ENCODE results near the gene AP4M1.

Gene AP4M1

DNA sequence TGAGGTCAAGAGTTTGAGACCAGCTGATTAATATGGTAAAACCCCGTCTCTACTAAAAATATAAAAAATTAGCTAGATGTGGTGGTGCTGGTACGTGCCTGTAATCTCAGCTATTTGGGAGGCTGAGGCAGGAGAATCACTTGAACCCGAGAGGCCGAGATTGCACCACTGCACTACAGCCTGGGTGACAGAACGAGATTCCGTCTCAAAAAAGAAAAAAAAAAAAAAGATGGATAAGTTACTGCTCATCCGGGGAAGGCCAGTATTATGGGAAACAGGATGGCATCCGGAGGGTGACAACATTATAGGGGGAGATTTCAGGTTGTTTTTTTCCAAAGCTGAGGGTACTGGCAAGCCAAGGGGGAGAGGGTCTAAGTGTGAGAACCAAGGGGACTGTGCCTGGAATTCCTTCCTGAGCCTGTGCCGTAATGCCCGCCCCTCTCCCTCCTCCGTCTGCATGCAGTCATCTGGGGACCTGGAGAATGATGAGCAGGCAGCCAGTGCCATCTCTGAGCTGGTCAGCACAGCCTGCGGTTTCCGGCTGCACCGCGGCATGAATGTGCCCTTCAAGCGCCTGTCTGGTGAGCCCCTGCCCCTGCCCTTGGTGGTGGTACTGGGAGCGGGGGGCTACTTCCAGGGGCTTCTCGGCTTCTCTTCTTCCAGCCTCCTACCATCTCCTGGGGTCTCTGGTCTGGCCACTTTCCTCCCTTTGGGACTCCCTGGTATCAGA is 51.7 kb downstream of the AP4M1 start:
- no peaks in the 10 kb centered on the region for H3K9me3 Mint-ChIP-seq
- H3K4me1 Mint-ChIP-seq (ENCODE audit: low read depth) = peaks cover 69% of the 10 kb centered on the region
- H3K27ac Mint-ChIP-seq = peak overlapping the region; percentile 29
- H3K27me3 Mint-ChIP-seq = no peaks in the 10 kb centered on the region
- peaks cover 44% of the 10 kb centered on the region for H3K36me3 Mint-ChIP-seq (ENCODE audit: low read depth)
- no peak overlapping the region for H3K4me3 Mint-ChIP-seq

DNA sequence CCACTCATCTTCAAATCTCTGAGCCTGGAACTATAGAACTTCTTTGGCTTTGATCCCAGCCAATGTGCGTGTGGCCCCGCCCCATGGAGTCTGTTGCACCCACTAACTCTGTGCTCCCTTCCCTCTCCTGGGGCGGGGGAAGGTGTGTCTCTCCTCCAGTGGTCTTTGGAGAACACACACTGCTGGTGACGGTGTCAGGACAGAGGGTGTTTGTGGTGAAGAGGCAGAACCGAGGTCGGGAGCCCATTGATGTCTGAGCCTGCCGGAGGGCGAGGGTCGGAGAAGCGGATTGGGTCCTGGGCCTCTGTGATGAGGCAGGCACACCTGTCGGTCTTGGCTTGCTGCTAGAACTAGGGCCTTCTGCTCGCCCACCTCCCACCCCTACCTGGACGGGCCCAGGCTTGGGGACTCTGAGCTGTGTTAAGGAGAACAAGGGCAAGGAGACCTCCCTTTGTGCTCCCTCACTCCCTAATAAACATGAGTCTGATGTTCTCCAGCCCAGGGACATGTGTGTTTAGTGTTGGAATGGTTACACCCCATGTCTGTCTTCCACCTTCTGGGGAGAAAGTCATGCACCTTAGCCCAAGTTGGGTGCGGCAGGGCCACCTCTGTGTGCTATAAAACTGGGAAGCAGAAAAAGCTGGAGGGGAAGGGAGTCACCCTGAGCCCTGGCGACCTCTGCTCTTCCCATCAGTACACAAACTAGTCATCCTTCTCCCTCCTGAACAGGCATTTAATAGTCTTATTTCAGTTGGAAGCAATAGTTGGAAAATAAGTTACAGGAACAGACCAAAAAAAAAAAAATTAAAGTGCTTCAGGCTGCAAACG is 52.5 kb downstream of the AP4M1 start:
- Mint-ChIP-seq H3K27me3 (no peaks in the 10 kb centered on the region), H3K27ac (peak overlapping the region; percentile 29), H3K9me3 (no peaks in the 10 kb centered on the region), H3K4me1 (ENCODE audit: low read depth) (peaks cover 64% of the 10 kb centered on the region), H3K4me3 (no peak overlapping the region), H3K36me3 (ENCODE audit: low read depth) (peaks cover 44% of the 10 kb centered on the region)

DNA sequence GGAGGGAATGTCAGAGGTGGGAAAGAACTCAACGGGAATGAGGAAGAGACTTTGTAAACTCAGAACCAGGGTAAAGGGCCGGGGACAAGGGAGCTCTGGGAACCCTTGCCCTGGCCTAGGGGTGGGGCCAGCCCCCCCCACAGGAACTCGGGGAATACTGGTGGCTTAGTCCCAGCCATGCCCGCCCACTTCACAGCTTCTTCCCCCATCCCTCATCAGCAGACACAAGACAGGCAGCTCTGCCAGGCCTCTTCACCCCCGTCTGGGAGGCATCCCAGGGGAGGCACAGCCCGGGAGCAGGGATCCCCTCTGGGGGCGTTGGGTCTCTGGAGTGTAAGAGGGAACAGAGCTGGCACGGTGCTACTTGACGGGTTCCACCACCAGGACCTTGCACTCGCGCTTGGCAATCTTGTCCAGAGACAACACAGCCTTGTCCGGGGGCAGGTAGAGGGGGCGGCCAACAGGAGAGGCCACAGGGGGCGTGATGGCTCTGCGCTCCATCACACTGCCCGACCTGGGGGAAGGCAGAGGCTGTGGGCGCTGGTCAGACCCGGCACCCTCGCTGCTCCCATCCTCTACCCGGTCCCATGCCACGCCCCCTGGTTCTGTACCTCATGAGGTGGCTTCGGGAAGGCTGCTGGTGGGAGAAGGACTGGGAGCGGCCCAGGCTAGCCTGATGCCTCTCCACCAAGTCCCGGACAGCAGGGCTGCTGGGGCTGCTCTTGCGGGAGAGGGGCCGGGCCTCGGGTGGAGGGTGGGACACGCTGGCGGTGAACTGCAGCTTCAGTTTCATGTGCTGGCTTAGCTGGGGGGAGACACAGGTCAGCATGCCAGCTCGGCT is 53.4 kb downstream of the AP4M1 start:
- Mint-ChIP-seq H3K27ac (peak overlapping the region; percentile 28), H3K4me1 (ENCODE audit: low read depth) (peaks cover 65% of the 10 kb centered on the region), H3K4me3 (no peak overlapping the region), H3K9me3 (no peaks in the 10 kb centered on the region), H3K36me3 (ENCODE audit: low read depth) (peaks cover 44% of the 10 kb centered on the region), H3K27me3 (no peaks in the 10 kb centered on the region)

DNA sequence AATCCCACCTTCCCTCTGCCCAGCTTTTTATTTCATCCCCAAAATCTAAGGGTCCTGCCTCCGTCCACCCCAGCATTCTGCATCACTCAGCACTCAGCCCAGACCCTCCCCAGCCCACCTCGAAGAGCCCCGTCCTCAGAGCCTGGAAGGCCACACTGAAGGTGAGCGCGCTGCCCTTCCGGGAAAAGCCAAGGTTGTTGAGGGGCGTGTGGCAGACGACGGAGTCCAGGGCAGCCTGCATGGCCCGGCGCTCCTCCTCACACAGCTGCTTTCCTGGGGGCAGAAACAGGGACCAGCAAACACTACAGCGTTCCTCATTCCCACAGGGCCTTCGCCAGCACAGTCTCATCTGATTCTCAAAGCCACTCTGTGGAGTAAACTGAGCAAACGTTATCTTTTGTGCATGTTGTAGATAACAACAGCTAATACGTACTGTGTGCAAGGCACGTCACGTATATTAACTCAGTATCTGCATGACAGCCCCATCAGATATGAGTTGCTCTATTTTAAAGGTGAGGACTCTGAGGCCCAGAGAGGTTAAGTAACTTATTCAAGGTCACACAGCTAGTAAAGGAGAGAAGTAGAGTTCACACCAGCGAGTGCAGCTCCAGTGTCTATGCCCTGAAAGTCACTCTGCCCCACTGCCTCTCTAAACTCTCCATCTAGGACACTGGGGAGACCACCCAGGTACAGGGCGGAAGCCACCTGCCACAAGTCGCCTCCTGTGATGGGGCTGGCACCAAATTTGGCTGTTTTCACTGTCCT is 54.3 kb downstream of the AP4M1 start:
- peak overlapping the region; percentile 26 for H3K27ac Mint-ChIP-seq
- peaks cover 56% of the 10 kb centered on the region for H3K4me1 Mint-ChIP-seq (ENCODE audit: low read depth)
- H3K9me3 Mint-ChIP-seq = no peaks in the 10 kb centered on the region
- peaks cover 38% of the 10 kb centered on the region for H3K36me3 Mint-ChIP-seq (ENCODE audit: low read depth)
- no peaks in the 10 kb centered on the region for H3K27me3 Mint-ChIP-seq
- H3K4me3 Mint-ChIP-seq = peak overlapping the region; percentile 84

DNA sequence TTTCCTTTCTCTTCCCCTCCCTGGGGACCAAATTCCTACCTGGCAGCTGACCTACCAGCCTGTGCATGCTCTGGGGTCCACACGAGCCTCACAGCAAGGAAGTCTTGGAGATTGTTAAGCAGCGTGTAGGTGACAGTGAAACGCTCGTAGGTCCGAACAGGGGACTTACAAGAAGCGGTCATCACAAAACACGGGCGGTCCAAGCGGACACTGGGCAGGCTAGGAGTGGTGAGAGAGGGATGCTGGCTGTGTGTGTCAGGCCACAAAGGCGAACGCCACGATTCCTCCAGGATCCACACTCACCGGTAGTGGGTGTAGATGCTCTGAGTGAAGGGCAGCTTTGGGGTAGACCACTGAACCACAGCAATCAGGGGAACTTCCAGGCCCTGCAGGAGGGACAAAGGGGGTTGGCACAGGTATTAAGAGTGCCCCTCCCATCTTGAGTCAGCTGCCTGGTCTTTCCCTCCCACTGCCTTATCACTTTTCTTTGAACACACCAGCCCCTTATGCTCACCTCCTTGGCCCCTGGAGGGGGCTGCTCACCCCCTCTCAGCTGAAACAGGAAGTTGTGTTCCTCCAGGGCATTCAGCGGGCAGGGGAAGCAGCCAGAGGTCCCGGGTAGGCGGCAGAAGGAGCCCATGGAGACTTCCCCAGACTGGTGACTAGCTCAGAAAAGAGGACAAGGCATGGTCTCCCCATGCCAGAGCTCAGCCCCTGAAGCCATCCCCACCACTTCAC is 55.1 kb downstream of the AP4M1 start:
- H3K36me3 Mint-ChIP-seq (ENCODE audit: low read depth) = peaks cover 38% of the 10 kb centered on the region
- H3K27me3 Mint-ChIP-seq = no peaks in the 10 kb centered on the region
- H3K4me3 Mint-ChIP-seq = peak overlapping the region; percentile 84
- H3K9me3 Mint-ChIP-seq = no peaks in the 10 kb centered on the region
- peaks cover 53% of the 10 kb centered on the region for H3K4me1 Mint-ChIP-seq (ENCODE audit: low read depth)
- H3K27ac Mint-ChIP-seq = peak overlapping the region; percentile 73

DNA sequence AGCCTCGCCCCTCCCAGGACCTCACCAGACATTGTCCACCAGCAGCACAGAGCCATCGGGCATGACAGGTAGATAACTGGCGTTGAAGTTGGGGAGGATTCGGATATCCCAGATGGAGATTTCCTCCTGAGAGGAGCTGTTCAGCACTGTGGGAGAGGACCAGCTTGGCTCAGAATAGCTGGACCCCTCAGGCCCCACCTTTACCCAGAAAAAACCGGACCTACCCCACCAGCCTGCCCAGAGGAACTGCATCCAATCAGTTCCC is 55.6 kb downstream of the AP4M1 start:
- H3K27ac Mint-ChIP-seq = peak overlapping the region; percentile 73
- no peaks in the 10 kb centered on the region for H3K27me3 Mint-ChIP-seq
- H3K4me1 Mint-ChIP-seq (ENCODE audit: low read depth) = peaks cover 48% of the 10 kb centered on the region
- peaks cover 33% of the 10 kb centered on the region for H3K36me3 Mint-ChIP-seq (ENCODE audit: low read depth)
- peak overlapping the region; percentile 84 for H3K4me3 Mint-ChIP-seq
- H3K9me3 Mint-ChIP-seq = no peaks in the 10 kb centered on the region

DNA sequence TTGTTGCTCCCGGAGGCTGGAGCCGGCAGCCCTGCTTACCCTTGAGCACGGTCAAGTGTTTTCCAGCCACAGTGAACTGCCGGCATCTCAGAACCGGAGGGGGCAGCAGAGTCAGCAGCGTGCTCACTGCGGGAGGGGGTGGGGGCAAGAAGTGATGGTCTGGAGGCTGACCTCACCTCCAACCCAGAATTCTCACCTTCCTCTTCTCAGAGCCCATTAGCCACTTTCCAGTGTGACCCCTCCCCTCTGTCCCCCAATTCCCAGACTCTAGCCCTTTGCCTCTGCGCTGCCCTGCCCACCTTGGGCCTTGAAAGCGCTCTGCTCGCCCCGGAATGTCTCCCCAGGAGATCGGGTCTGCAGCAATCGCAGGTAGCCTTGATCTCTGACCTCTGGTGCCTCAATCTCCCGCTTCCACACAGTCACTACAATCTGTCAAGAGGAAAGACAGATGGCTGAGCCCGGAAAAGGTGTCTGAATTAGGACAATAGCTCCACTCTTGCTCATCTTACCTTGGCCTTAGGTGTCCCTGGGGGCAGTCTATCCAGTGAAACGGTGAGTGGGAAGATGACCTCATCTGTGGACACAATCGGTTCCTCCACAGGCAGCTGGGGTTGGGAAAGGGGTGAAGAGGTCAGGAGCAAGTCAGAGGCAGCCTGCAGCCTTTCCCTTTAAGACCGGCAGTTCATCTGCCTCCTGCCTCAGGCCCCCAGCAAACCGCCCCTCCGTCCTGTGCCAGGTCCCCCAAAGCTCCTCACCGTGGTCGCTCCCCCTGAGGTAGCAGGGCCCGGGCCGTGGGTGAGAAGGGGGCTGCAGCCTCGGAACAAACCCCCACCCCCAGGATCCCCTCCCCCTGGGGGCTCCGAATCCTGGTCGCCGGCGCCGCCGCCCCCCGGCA is 56.1 kb downstream of the AP4M1 start:
- Mint-ChIP-seq H3K4me1 (ENCODE audit: low read depth) (peaks cover 44% of the 10 kb centered on the region), H3K36me3 (ENCODE audit: low read depth) (peaks cover 27% of the 10 kb centered on the region)

More for the DNA sequence above, 56.1 kb downstream of the AP4M1 start:
- Mint-ChIP-seq H3K27ac (peak overlapping the region; percentile 69), H3K4me3 (peak overlapping the region; percentile 84), H3K27me3 (no peaks in the 10 kb centered on the region), H3K9me3 (no peaks in the 10 kb centered on the region)

All from stimulated activated naive CD8-positive, alpha-beta T cell treated with anti-CD3 and anti-CD28 coated beads, Interleukin-15, Interleukin-2, amounts not matched to agents 100 ng/mL and 50 ng/mL, for 24 hours (primary cell).